Measurements from ENCODE around the gene NBR1. TPM values are rescaled to one million over a fixed set of nuclear protein-coding genes. Genes with fewer than 3 reads are reported as not detected.

NBR1 gene
- total RNA-seq, 1 experiment from 2014 or later = 60.8 TPM

DNA sequence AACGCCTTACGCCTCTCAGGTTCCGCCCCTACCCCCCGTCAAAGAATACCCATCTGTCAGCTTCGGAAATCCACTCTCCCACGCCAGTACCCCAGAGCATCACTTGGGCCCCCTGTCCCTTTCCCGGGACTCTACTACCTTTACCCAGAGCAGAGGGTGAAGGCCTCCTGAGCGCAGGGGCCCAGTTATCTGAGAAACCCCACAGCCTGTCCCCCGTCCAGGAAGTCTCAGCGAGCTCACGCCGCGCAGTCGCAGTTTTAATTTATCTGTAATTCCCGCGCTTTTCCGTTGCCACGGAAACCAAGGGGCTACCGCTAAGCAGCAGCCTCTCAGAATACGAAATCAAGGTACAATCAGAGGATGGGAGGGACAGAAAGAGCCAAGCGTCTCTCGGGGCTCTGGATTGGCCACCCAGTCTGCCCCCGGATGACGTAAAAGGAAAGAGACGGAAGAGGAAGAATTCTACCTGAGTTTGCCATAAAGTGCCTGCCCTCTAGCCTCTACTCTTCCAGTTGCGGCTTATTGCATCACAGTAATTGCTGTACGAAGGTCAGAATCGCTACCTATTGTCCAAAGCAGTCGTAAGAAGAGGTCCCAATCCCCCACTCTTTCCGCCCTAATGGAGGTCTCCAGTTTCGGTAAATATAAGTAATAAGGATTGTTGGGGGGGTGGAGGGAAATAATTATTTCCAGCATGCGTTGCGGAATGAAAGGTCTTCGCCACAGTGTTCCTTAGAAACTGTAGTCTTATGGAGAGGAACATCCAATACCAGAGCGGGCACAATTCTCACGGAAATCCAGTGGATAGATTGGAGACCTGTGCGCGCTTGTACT lies 45.7 kb upstream of the NBR1 start, which contains the start of gene BRCA1:
Gene BRCA1 (minus strand): TSS at position 232 of the 834 bp plus-strand sequence. CDS start 1,268 bp downstream, outside the sequence.
- Histone ChIP-seq H2AFZ (ENCODE audit: low read depth, low read length, poor library complexity, severe bottlenecking) (peak within 1 kb of the TSS; percentile 1), H3K4me2 (ENCODE audit: low read length) (peak within 1 kb of the TSS; percentile 92), H3K9me3 (ENCODE audit: control insufficient read depth in 1 of 2, insufficient read depth in 1 of 2, low read depth in 1 of 2, low read length in 2 of 2) (no peaks in the 10 kb centered on the region), H3K4me3 (replicated peaks in 1 of 2; ENCODE audit: low read depth in 1 of 2, low read length in 2 of 2) (peak within 1 kb of the TSS; percentile 93 to 98), H3K9ac (ENCODE audit: low read length) (peak within 1 kb of the TSS; percentile 90), H3K27me3 (ENCODE audit: insufficient read depth, low read length) (no peaks in the 10 kb centered on the region), H3K4me1 (ENCODE audit: control insufficient read depth in 1 of 2, insufficient read depth in 2 of 2, low read length in 2 of 2) (peaks cover 8 to 20% of the 10 kb centered on the region in 2 experiments; a peak in 3 of 4 replicates), H4K20me1 (ENCODE audit: insufficient read depth) (no peaks in the 10 kb centered on the region), H3K9me2 (ENCODE audit: insufficient read depth) (no peaks in the 10 kb centered on the region), H3K27ac (ENCODE audit: low read depth, low read length) (peak within 1 kb of the TSS; percentile 65), H3K36me3 (ENCODE audit: control insufficient read depth in 1 of 2, insufficient read depth in 2 of 2, low read length in 2 of 2) (peaks cover 0 to 5% of the 10 kb centered on the region in 2 experiments; a peak in 1 of 4 replicates), H3K79me2 (ENCODE audit: insufficient read depth, low read length) (peaks cover 49% of the 10 kb centered on the region)
- ChIA-PET RAD21 (ENCODE audit: low non-redundant PET in 1 of 2, low total read pairs in 2 of 2, uncharacterized antibody in 2 of 2, unreplicated experiment in 2 of 2) (no interaction called here), POLR2A (interaction anchor here (0.8 to 1.3 kb wide), 6 partner anchors 10 to 128 kb away, joined by 3 to 5 read pairs (median 4); partner anchors contain the start of gene RPL27), CTCF (no interaction called here)
- ATAC-seq (peak; percentile 96), DNase-seq (ENCODE audit: low read depth, low spot score) (peak; percentile 99)
- intact Hi-C loops (cut with micrococcal nuclease) = loop anchor here (1.0 to 2.0 kb wide), 2 partner anchors 45 to 101 kb away; partner anchors contain the start of gene RND2
- no TSS peak for BruUV-seq (replicated peaks)
- peak; percentile 95 for TF ChIP-seq SP1 (IDR thresholded peaks at IDR 0.05; ENCODE audit: low read depth)
- TF ChIP-seq, protein P1, sequence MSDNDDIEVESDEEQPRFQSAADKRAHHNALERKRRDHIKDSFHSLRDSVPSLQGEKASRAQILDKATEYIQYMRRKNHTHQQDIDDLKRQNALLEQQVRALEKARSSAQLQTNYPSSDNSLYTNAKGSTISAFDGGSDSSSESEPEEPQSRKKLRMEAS (IDR thresholded peaks at IDR 0.05) = peak; percentile 80
- no peak for TF ChIP-seq JUND (IDR thresholded peaks at IDR 0.05)
- peak; percentile 97 for TF ChIP-seq CEBPB (IDR thresholded peaks at IDR 0.05; ENCODE audit: low read depth)
- TF ChIP-seq ZNF274 (IDR thresholded peaks at IDR 0.05; ENCODE audit: low read depth, low read length) = no peak
- no peak for TF ChIP-seq RAD21 (IDR thresholded peaks at IDR 0.05; ENCODE audit: low read depth)
- peak; percentile 51; the same call in 1 of the 2 replicates for TF ChIP-seq ZFX (IDR thresholded peaks at IDR 0.05)
- peak; percentile 7 for TF ChIP-seq YY1 (IDR thresholded peaks at IDR 0.05; ENCODE audit: extremely low read depth, insufficient replicate concordance, low read depth, low read length)
- no peak for TF ChIP-seq FOSL1 (IDR thresholded peaks at IDR 0.05; ENCODE audit: low read depth)
- TF ChIP-seq SIN3A (IDR thresholded peaks at IDR 0.05; ENCODE audit: low read depth) = peak; percentile 99
- peak; percentile 86 for TF ChIP-seq EGR1 (IDR thresholded peaks at IDR 0.05; ENCODE audit: low read depth)
- peak; percentile 43 for TF ChIP-seq TCF7L2 (IDR thresholded peaks at IDR 0.05; ENCODE audit: borderline replicate concordance, extremely low read depth, insufficient read depth, insufficient read length)
- TF ChIP-seq, protein P2, sequence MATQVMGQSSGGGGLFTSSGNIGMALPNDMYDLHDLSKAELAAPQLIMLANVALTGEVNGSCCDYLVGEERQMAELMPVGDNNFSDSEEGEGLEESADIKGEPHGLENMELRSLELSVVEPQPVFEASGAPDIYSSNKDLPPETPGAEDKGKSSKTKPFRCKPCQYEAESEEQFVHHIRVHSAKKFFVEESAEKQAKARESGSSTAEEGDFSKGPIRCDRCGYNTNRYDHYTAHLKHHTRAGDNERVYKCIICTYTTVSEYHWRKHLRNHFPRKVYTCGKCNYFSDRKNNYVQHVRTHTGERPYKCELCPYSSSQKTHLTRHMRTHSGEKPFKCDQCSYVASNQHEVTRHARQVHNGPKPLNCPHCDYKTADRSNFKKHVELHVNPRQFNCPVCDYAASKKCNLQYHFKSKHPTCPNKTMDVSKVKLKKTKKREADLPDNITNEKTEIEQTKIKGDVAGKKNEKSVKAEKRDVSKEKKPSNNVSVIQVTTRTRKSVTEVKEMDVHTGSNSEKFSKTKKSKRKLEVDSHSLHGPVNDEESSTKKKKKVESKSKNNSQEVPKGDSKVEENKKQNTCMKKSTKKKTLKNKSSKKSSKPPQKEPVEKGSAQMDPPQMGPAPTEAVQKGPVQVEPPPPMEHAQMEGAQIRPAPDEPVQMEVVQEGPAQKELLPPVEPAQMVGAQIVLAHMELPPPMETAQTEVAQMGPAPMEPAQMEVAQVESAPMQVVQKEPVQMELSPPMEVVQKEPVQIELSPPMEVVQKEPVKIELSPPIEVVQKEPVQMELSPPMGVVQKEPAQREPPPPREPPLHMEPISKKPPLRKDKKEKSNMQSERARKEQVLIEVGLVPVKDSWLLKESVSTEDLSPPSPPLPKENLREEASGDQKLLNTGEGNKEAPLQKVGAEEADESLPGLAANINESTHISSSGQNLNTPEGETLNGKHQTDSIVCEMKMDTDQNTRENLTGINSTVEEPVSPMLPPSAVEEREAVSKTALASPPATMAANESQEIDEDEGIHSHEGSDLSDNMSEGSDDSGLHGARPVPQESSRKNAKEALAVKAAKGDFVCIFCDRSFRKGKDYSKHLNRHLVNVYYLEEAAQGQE (IDR thresholded peaks at IDR 0.05; ENCODE audit: low read depth) = no peak
- TF ChIP-seq CBX3 (IDR thresholded peaks at IDR 0.05; ENCODE audit: low read depth) = peak; percentile 85
- TF ChIP-seq, protein P3, sequence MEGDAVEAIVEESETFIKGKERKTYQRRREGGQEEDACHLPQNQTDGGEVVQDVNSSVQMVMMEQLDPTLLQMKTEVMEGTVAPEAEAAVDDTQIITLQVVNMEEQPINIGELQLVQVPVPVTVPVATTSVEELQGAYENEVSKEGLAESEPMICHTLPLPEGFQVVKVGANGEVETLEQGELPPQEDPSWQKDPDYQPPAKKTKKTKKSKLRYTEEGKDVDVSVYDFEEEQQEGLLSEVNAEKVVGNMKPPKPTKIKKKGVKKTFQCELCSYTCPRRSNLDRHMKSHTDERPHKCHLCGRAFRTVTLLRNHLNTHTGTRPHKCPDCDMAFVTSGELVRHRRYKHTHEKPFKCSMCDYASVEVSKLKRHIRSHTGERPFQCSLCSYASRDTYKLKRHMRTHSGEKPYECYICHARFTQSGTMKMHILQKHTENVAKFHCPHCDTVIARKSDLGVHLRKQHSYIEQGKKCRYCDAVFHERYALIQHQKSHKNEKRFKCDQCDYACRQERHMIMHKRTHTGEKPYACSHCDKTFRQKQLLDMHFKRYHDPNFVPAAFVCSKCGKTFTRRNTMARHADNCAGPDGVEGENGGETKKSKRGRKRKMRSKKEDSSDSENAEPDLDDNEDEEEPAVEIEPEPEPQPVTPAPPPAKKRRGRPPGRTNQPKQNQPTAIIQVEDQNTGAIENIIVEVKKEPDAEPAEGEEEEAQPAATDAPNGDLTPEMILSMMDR (IDR thresholded peaks at IDR 0.05 in 2 of 3, conservative IDR thresholded peaks at IDR 0.05 in 1 of 3; ENCODE audit: borderline replicate concordance in 1 of 3, insufficient read depth in 1 of 3, low read depth in 2 of 3, low read length in 2 of 3) = no peak
- TF ChIP-seq SRF (IDR thresholded peaks at IDR 0.05; ENCODE audit: low read depth) = peak; percentile 93
- TF ChIP-seq, protein P4, sequence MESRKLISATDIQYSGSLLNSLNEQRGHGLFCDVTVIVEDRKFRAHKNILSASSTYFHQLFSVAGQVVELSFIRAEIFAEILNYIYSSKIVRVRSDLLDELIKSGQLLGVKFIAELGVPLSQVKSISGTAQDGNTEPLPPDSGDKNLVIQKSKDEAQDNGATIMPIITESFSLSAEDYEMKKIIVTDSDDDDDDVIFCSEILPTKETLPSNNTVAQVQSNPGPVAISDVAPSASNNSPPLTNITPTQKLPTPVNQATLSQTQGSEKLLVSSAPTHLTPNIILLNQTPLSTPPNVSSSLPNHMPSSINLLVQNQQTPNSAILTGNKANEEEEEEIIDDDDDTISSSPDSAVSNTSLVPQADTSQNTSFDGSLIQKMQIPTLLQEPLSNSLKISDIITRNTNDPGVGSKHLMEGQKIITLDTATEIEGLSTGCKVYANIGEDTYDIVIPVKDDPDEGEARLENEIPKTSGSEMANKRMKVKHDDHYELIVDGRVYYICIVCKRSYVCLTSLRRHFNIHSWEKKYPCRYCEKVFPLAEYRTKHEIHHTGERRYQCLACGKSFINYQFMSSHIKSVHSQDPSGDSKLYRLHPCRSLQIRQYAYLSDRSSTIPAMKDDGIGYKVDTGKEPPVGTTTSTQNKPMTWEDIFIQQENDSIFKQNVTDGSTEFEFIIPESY (IDR thresholded peaks at IDR 0.05; ENCODE audit: extremely low read depth, insufficient replicate concordance, low read length) = peak; percentile 63
- no peak for TF ChIP-seq EZH2phosphoT487 (IDR thresholded peaks at IDR 0.05; ENCODE audit: borderline replicate concordance)
- peak; percentile 98 for TF ChIP-seq ELF1 (IDR thresholded peaks at IDR 0.05; ENCODE audit: borderline replicate concordance, low read depth)
